ENCODE data around the gene SRPK2. TPM values are rescaled to one million over a fixed set of nuclear protein-coding genes. Genes with fewer than 3 reads are reported as not detected.

The SRPK2 gene
- total RNA-seq, 2 donors from 2014 or later: 26.5 to 31.1 TPM

- Histone ChIP-seq H3K4me1 (ENCODE audit: control insufficient read depth in 1 of 2, low read depth in 2 of 2) (no peaks in the 10 kb centered on the region), H3K27me3 (replicated peaks; ENCODE audit: insufficient read depth) (no peaks in the 10 kb centered on the region), H3K4me3 (no peak overlapping the region), H3K27ac (no peak overlapping the region), H3K36me3 (no peaks in the 10 kb centered on the region), H3K9me3 (no peaks in the 10 kb centered on the region)
- ATAC-seq (ENCODE audit: insufficient number of reproducible peaks, low FRiP score, low read depth) (no peak), DNase-seq (ENCODE audit: low spot score) (no peak)
- TF ChIP-seq, protein P1, sequence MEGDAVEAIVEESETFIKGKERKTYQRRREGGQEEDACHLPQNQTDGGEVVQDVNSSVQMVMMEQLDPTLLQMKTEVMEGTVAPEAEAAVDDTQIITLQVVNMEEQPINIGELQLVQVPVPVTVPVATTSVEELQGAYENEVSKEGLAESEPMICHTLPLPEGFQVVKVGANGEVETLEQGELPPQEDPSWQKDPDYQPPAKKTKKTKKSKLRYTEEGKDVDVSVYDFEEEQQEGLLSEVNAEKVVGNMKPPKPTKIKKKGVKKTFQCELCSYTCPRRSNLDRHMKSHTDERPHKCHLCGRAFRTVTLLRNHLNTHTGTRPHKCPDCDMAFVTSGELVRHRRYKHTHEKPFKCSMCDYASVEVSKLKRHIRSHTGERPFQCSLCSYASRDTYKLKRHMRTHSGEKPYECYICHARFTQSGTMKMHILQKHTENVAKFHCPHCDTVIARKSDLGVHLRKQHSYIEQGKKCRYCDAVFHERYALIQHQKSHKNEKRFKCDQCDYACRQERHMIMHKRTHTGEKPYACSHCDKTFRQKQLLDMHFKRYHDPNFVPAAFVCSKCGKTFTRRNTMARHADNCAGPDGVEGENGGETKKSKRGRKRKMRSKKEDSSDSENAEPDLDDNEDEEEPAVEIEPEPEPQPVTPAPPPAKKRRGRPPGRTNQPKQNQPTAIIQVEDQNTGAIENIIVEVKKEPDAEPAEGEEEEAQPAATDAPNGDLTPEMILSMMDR (IDR thresholded peaks at IDR 0.05): no peak
Measured at GRCh38 chr7:105285118-105285874, 103.4 kb downstream of the SRPK2 start.

- no peaks in the 10 kb centered on the region for H3K36me3 ChIP-seq
- no peak overlapping the region for H3K27ac ChIP-seq
- no peaks in the 10 kb centered on the region for H3K9me3 ChIP-seq
- DNase-seq (ENCODE audit: low spot score) (no peak), ATAC-seq (ENCODE audit: insufficient number of reproducible peaks, low FRiP score, low read depth) (no peak)
- no peak overlapping the region for H3K4me3 ChIP-seq
- H3K27me3 ChIP-seq (replicated peaks; ENCODE audit: insufficient read depth): no peaks in the 10 kb centered on the region
- peaks cover 3 to 5% of the 10 kb centered on the region in 2 donors for H3K4me1 ChIP-seq (ENCODE audit: control insufficient read depth in 1 of 2, low read depth in 2 of 2)
- TF ChIP-seq, protein P1 (IDR thresholded peaks at IDR 0.05): no peak
Measured at GRCh38 chr7:105284014-105284413, 104.7 kb downstream of the SRPK2 start.

GRCh38 chr7:105281966-105282365 lies 106.8 kb downstream of the SRPK2 start:
- no peak for DNase-seq (ENCODE audit: low spot score)
- no peak for ATAC-seq (ENCODE audit: insufficient number of reproducible peaks, low FRiP score, low read depth)
- no peak overlapping the region for H3K27ac ChIP-seq
- H3K36me3 ChIP-seq: no peaks in the 10 kb centered on the region
- H3K4me1 ChIP-seq (ENCODE audit: control insufficient read depth in 1 of 2, low read depth in 2 of 2): peaks cover 3 to 11% of the 10 kb centered on the region in 2 donors
- TF ChIP-seq, protein P1 (IDR thresholded peaks at IDR 0.05): no peak
- H3K9me3 ChIP-seq: no peaks in the 10 kb centered on the region
- H3K27me3 ChIP-seq (replicated peaks; ENCODE audit: insufficient read depth): no peaks in the 10 kb centered on the region
- no peak overlapping the region for H3K4me3 ChIP-seq

GRCh38 chr7:105279688-105280007 lies 109.1 kb downstream of the SRPK2 start:
- no peak overlapping the region for H3K4me3 ChIP-seq
- TF ChIP-seq, protein P1 (IDR thresholded peaks at IDR 0.05): no peak
- no peak for ATAC-seq (ENCODE audit: insufficient number of reproducible peaks, low FRiP score, low read depth)

DNA sequence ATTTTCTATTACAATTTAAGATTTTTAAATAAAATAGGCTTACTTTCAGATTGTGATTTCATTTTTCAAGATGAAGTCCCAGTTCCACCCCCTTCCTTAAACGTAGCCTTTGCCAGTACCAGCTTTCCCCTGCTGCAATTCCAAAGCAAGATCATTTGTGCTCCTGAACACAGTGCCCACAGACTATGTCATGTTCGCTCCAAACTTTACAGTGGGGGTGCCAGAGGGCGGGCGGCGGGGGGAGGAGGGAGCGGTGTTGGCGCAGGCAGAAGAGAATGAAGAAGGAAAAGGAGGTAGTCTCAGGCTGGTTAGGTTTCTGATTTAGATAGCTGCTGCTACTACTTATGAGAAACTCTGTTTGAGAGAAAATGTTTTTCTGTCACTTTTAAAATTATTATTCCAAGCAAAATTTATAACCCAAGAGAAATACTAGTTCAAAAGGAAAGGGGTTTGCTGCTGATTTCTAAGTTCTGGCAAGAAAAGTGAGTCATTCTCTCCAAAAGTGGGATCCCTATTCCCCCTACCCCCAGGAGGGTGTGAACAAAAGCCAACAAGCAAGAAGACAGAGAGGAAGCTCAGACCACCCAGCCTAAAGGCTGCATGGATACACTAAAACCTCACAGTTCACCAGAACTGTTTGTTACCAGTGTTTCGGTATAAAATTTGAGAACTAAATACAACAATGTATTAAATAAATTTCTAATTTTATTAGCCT lies 109.6 kb downstream of the SRPK2 start:
- no peak overlapping the region for H3K4me3 ChIP-seq
- TF ChIP-seq, protein P1 (IDR thresholded peaks at IDR 0.05): no peak

More at GRCh38 chr7:105279688-105280007, 109.1 kb downstream of the SRPK2 start:
- Histone ChIP-seq H3K36me3 (no peaks in the 10 kb centered on the region), H3K4me1 (ENCODE audit: control insufficient read depth in 1 of 2, low read depth in 2 of 2) (peaks cover 3 to 11% of the 10 kb centered on the region in 2 donors), H3K27ac (no peak overlapping the region), H3K9me3 (no peaks in the 10 kb centered on the region), H3K27me3 (replicated peaks; ENCODE audit: insufficient read depth) (no peaks in the 10 kb centered on the region)
- no peak for DNase-seq (ENCODE audit: low spot score)

More for the DNA sequence above, 109.6 kb downstream of the SRPK2 start:
- DNase-seq (ENCODE audit: low spot score) (no peak), ATAC-seq (ENCODE audit: insufficient number of reproducible peaks, low FRiP score, low read depth) (no peak)
- H3K36me3 ChIP-seq: no peaks in the 10 kb centered on the region
- no peak overlapping the region for H3K27ac ChIP-seq
- no peaks in the 10 kb centered on the region for H3K9me3 ChIP-seq
- H3K27me3 ChIP-seq (replicated peaks; ENCODE audit: insufficient read depth): no peaks in the 10 kb centered on the region
- H3K4me1 ChIP-seq (ENCODE audit: control insufficient read depth in 1 of 2, low read depth in 2 of 2): peaks cover 3 to 11% of the 10 kb centered on the region in 2 donors

All from thoracic aorta (tissue), 2 donors.